BE2C (cell line): Measurements from ENCODE around the gene ADK.
"Not testable (repeated sequence)": the region's sequence is repeated elsewhere in the genome, so short reads cannot be mapped to it uniquely, and the experiment has no call there.

ENCODE experiments used
- DNase-seq: peaks from one replicate; pipeline ENCODE4 v3.0.0-alpha.2; 2020
- H3K27me3 ChIP-seq: fragments of 250-450 bp; sonication (Bioruptor Pico); 2 replicates; pipeline ENCODE4 v1.5.1; 2020; ENCODE audit warnings: mild to moderate bottlenecking
- H3K36me3 ChIP-seq: fragments of 250-450 bp; sonication (Bioruptor Pico); 2 replicates; pipeline ENCODE4 v1.5.1; 2020; ENCODE audit warnings: mild to moderate bottlenecking
- H3K4me1 ChIP-seq: fragments of 250-450 bp; sonication (Bioruptor Pico); 2 replicates; pipeline ENCODE4 v1.5.1; 2020
- H3K4me3 ChIP-seq: 2 replicates; pipeline ENCODE4 v1.5.1; 2011; ENCODE audit warnings: low read depth, low read length
- H3K9me3 ChIP-seq: fragments of 250-450 bp; sonication (Bioruptor Pico); 2 replicates; pipeline ENCODE4 v1.5.1; 2020
- TF ChIP-seq, protein P1 (sequence below): IDR thresholded peaks from 2 replicates; pipeline ENCODE4 v1.5.1; 2012; ENCODE audit warnings: mild to moderate bottlenecking, low read depth, low read length

ADK gene

DNA sequence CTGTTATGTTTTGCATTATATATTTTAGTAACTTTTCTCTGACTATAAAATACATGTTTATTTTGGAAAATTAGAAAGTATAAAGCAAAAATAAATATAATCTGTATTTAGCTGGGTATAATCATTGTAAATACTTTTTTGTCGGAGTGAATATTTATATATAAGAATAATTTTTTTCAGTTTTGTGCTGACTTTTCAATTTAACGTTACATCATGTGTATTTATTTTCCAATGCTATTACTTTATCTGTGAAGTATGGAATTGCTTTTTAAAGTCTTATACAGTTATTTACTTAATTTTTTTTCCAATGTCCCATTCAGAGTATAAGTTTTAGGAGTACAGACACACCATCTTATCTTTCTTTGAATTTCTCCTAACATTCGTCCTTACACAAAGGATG is 15.6 kb upstream of the ADK start:
- Histone ChIP-seq H3K4me1 (no peaks in the 10 kb centered on the region), H3K36me3 (peaks cover 58% of the 10 kb centered on the region), H3K27me3 (no peaks in the 10 kb centered on the region), H3K9me3 (no peaks in the 10 kb centered on the region), H3K4me3 (no peak overlapping the region)
- TF ChIP-seq, protein P1, sequence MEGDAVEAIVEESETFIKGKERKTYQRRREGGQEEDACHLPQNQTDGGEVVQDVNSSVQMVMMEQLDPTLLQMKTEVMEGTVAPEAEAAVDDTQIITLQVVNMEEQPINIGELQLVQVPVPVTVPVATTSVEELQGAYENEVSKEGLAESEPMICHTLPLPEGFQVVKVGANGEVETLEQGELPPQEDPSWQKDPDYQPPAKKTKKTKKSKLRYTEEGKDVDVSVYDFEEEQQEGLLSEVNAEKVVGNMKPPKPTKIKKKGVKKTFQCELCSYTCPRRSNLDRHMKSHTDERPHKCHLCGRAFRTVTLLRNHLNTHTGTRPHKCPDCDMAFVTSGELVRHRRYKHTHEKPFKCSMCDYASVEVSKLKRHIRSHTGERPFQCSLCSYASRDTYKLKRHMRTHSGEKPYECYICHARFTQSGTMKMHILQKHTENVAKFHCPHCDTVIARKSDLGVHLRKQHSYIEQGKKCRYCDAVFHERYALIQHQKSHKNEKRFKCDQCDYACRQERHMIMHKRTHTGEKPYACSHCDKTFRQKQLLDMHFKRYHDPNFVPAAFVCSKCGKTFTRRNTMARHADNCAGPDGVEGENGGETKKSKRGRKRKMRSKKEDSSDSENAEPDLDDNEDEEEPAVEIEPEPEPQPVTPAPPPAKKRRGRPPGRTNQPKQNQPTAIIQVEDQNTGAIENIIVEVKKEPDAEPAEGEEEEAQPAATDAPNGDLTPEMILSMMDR = no peak
- no peak for DNase-seq

DNA sequence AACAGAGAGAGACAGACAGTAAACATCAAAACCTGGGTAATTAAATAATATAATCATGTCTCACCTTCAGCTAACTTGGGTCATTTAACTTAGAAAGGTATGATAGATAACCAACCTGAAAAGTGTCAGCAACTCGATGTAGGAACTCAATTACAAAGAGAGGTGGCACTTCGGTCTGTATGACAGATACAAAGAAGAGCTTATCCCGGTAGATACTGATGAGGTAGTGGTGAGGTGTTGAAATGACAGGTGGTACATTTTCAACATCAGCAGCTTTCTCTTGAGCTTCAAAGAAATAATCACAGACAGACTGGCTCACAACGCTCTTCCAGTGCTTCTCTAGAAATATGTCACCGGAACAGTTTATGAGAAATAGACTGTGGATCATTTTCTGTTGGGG is 13.0 kb upstream of the ADK start:
- TF ChIP-seq, protein P1 = no peak
- DNase-seq = no peak
- Histone ChIP-seq H3K4me1 (no peaks in the 10 kb centered on the region), H3K4me3 (no peak overlapping the region), H3K27me3 (no peaks in the 10 kb centered on the region), H3K9me3 (no peaks in the 10 kb centered on the region), H3K36me3 (peaks cover 47% of the 10 kb centered on the region)

DNA sequence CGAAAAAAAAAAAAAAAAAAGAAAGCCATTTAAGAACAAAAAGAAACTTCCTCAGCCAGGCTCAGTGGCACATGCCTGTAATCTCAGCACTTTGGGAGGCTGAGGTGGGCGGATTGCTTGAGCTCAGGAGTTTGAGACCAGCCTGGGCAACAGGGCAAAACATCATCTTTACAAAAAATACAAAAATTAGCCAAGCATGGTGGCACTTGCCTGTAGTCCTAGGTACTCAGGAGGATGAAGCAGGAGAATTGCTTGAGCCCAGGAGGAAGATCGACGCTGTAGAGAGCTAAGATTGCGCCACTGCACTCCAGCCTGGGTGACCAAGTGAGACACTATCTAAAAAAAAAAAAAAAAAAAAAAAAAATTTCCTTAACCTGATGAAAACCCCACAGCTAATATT is 12.4 kb upstream of the ADK start:
- not testable (repeated sequence) for H3K9me3 ChIP-seq, H3K27me3 ChIP-seq, H3K4me3 ChIP-seq, H3K4me1 ChIP-seq, DNase-seq
- peaks cover 43% of the 10 kb centered on the region for H3K36me3 ChIP-seq

DNA sequence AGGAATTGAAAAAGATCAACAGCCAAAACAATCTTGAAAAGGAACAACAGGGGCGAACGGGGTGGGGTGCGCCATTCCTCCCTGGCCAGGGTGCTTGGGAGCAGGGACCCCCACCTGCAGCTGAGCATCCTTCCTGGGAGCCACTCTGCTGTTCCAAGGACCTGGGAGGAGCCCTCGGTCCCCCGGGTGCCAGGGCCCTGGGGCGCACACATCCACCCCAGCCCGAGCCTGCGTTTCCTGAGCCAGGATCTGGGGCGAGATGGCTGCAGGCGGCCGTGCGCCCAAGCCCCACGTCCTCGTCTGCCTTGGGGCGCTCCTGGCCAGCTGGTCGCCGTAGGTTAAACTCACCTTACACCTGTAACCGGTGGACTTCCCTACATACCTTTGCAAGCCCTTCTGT is 11.0 kb upstream of the ADK start:
- H3K36me3 ChIP-seq = peaks cover 31% of the 10 kb centered on the region
- TF ChIP-seq, protein P1 = no peak
- H3K4me3 ChIP-seq = no peak overlapping the region
- no peaks in the 10 kb centered on the region for H3K9me3 ChIP-seq
- H3K27me3 ChIP-seq = no peaks in the 10 kb centered on the region
- no peak for DNase-seq
- no peaks in the 10 kb centered on the region for H3K4me1 ChIP-seq

DNA sequence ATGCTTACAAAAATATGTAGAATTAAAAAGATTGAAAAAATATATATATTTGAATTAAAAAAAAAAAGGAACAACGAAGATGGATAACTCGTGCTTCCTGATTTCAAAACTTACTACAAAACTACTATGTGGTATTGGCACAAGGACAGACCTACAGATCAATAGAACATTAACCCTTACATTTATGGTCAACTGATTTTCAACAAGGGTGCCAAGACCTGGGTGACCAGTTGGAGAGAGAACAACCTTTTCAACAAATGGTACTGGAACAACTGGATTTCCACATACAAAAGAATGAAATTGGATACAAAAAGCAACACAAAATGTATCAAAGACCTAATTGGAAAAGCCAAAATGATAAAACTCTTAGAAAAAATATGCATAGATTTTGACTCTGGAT is 10.5 kb upstream of the ADK start:
- Histone ChIP-seq H3K36me3 (peaks cover 25% of the 10 kb centered on the region), H3K9me3 (no peaks in the 10 kb centered on the region), H3K4me3 (no peak overlapping the region), H3K4me1 (no peaks in the 10 kb centered on the region), H3K27me3 (no peaks in the 10 kb centered on the region)
- no peak for DNase-seq
- TF ChIP-seq, protein P1 = no peak

DNA sequence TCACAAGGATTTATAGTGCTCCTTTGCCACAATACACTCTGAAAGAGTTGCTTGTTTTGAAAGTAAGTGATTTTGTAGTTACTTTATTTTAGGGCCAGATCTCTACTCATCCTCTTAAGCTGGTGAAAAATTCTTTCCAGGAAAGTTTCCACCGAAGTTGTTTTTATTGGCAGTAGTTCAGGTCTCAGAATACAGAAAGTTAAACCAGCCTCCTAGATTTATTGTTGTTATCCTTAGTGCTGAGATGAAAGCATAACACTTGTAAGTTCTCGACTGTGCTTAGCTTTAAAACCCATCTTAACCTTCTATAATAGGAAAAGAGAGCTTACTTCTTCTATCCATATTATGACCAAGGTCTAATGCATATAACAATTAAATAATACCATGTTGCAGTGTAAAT is 5.9 kb upstream of the ADK start:
- H3K36me3 ChIP-seq = peaks cover 12% of the 10 kb centered on the region
- H3K9me3 ChIP-seq = no peaks in the 10 kb centered on the region
- H3K4me3 ChIP-seq = no peak overlapping the region
- DNase-seq = no peak
- peaks cover 3% of the 10 kb centered on the region; the same call in 1 of the 2 replicates for H3K4me1 ChIP-seq
- TF ChIP-seq, protein P1 = no peak
- no peaks in the 10 kb centered on the region for H3K27me3 ChIP-seq

DNA sequence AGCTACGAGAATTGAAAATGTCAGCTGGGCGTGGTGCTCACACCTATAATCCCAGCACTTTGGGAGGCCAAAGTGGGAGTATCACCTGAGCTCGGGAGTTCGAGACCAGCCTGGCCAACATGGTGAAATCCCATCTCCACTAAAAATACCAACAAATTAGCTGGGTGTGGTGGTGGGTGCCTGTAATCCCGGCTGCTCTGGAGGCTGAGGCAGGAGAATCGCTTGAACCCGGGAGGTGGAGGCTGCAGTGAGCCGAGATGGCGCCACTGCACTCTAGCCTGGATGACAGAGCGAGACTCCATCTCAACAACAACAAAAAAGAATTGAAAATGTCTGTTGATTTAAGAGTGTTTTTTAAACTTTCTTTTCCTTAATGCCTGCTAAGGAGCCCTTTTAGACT is 4.0 kb upstream of the ADK start:
- H3K4me3 ChIP-seq, H3K27me3 ChIP-seq, H3K4me1 ChIP-seq, DNase-seq, H3K9me3 ChIP-seq: not testable (repeated sequence)
- H3K36me3 ChIP-seq = peaks cover 12% of the 10 kb centered on the region
